K562 (cell line): Measurements from ENCODE around the gene CHSY1. TPM values are rescaled to one million over a fixed set of nuclear protein-coding genes. Genes with fewer than 3 reads are reported as not detected.

ENCODE experiments used
- CXXC5 ChIP-seq: fragments of 250-450 bp; sonication (Bioruptor Pico); IDR thresholded peaks from 2 replicates; pipeline ENCODE4 v1.8.0; 2022; ENCODE audit warnings: inconsistent platforms, mild to moderate bottlenecking, moderate library complexity
- E2F4 ChIP-seq: sonication (generic); formaldehyde crosslinking; IDR thresholded peaks from 2 replicates; pipeline ENCODE4 v1.8.0; 2022; ENCODE audit warnings: mild to moderate bottlenecking, low read depth, missing genetic modification reagents
- HDAC2 ChIP-seq: fragments of 450-650 bp; IDR thresholded peaks from 2 replicates; pipeline ENCODE4 v1.6.1; 2016; ENCODE audit warnings: mild to moderate bottlenecking
- MTA1 ChIP-seq: fragments of 450-650 bp; IDR thresholded peaks from 2 replicates; pipeline ENCODE4 v1.6.1; 2017; ENCODE audit warnings: borderline replicate concordance
- NELFE ChIP-seq: IDR thresholded peaks from 2 replicates; pipeline ENCODE4 v1.6.1; 2011; ENCODE audit warnings: mild to moderate bottlenecking; ENCODE audit not compliant: insufficient read depth, insufficient read length
- TEAD4 ChIP-seq, 2 experiments: sonication (generic) in 1 of 2; formaldehyde crosslinking in 1 of 2; IDR thresholded peaks; 2 replicates each; pipeline versions ENCODE4 v1.6.1 to v1.8.0; 2012 to 2022; ENCODE audit warnings: borderline replicate concordance in 1 of 2, inconsistent platforms in 1 of 2, low read length in 1 of 2, mild to moderate bottlenecking in 1 of 2, missing genetic modification reagents in 1 of 2
- TFAP4 ChIP-seq: sonication (generic); formaldehyde crosslinking; IDR thresholded peaks from 2 replicates; pipeline ENCODE4 v1.8.0; 2022; ENCODE audit warnings: missing genetic modification reagents, mild to moderate bottlenecking, moderate library complexity, borderline replicate concordance
- ZNF316 ChIP-seq: fragments of 450-650 bp; IDR thresholded peaks from 2 replicates; pipeline ENCODE4 v1.6.1; 2016
- polyA plus RNA-seq, 8 experiments: library from polyadenylated mRNA; depleted of rRNA in 4 of 8; stranded (reverse) in 5 of 8; unstranded in 3 of 8; fragments of >200 nt; fragmentation: Nextera tagmentation in 2 of 8; fragmentation: Illumina TruSeq in 1 of 8; extraction: Ambion mirVana in 2 of 8; extraction: Trizol in 1 of 8; gene quantifications; 2 replicates each; pipeline versions ENCODE4 v1.2.1 to v1.2.3, GENCODE V29; 2011 to 2014; ENCODE audit warnings: inconsistent platforms in 1 of 8, missing spikeins in 1 of 8
- total RNA-seq, 7 experiments: library from RNA; depleted of rRNA in 6 of 7; stranded (reverse); fragments of >200 nt in 6 of 7; fragmentation: Illumina TruSeq in 2 of 7; extraction: Trizol in 2 of 7; gene quantifications; 2 replicates each; pipeline versions ENCODE4 v1.2.1 to v1.2.3, GENCODE V29; 2011 to 2021; ENCODE audit warnings: low replicate concordance in 1 of 7
- TF ChIP-seq, protein P1 (sequence below), 2 experiments: fragments of 450-650 bp; formaldehyde crosslinking in 1 of 2; IDR thresholded peaks; 2 replicates each; pipeline versions ENCODE4 v1.4.0 to v1.6.1; 2014 to 2020; ENCODE audit warnings: mild to moderate bottlenecking in 2 of 2, borderline replicate concordance in 1 of 2, low read depth in 1 of 2
- TF ChIP-seq, protein P2 (sequence below): sonication (generic); formaldehyde crosslinking; IDR thresholded peaks from 2 replicates; pipeline ENCODE4 v1.8.1; 2023; ENCODE audit warnings: mild to moderate bottlenecking, missing genetic modification reagents, moderate library complexity
- TF ChIP-seq, protein P3 (sequence below): fragments of 250-450 bp; sonication (Bioruptor Pico); IDR thresholded peaks from 2 replicates; pipeline ENCODE4 v1.5.0; 2020; ENCODE audit warnings: mild to moderate bottlenecking, borderline replicate concordance

CHSY1 gene
- total and polyA plus RNA-seq, 9 of the 15 experiments (the other 6 are each of a cell fraction or from before 2014, with no cell fraction given): 7.0 to 16.4 (median 13.4) TPM

DNA sequence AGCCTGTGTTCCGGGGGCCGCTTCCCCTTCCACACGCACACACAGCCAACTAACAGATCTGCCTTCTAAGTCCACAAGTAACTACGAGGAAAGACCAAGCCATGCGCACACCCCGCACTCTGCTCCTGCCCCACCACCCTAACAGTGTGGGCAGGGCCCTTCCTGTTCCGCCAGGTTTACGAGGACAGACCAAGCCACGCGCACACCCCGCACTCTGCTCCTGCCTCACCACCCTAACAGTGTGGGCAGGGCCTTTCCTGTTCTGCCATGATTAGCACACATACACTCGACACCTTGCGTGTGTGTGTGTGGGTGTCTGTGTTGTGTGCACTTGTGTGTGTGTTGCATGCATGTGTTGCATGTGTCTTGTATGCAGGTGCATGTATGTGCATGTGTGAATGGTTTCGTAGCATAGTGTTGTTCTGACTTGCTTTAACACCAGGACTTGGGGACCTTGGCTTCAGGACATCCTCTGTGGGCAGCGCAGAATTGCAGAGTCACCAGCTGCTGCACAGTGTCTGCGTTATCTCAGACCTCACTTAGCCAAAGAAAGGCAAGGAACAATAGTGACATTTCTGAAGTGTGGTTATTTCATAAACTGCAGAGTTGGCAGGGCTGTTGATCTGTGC is 114.4 kb downstream of the CHSY1 start (continued):
- TF ChIP-seq TFAP4 (CRISPR knock-in tag) (peak; percentile 80), TEAD4 (IDR thresholded peaks at IDR 0.05; ENCODE audit: low read length) (peak; percentile 44; the same call in 1 of the 2 replicates), TEAD4 (CRISPR knock-in tag; IDR thresholded peaks at IDR 0.05; ENCODE audit: borderline replicate concordance) (no peak), MTA1 (0 out of 2 replicates have a peak, but pooled peaks have one; percentile 21), CXXC5 (no peak), E2F4 (CRISPR knock-in tag) (no peak), HDAC2 (0 out of 2 replicates have a peak, but pooled peaks have one; percentile 17), ZNF316 (peak; percentile 92), NELFE (no peak)
- TF ChIP-seq, protein P1, sequence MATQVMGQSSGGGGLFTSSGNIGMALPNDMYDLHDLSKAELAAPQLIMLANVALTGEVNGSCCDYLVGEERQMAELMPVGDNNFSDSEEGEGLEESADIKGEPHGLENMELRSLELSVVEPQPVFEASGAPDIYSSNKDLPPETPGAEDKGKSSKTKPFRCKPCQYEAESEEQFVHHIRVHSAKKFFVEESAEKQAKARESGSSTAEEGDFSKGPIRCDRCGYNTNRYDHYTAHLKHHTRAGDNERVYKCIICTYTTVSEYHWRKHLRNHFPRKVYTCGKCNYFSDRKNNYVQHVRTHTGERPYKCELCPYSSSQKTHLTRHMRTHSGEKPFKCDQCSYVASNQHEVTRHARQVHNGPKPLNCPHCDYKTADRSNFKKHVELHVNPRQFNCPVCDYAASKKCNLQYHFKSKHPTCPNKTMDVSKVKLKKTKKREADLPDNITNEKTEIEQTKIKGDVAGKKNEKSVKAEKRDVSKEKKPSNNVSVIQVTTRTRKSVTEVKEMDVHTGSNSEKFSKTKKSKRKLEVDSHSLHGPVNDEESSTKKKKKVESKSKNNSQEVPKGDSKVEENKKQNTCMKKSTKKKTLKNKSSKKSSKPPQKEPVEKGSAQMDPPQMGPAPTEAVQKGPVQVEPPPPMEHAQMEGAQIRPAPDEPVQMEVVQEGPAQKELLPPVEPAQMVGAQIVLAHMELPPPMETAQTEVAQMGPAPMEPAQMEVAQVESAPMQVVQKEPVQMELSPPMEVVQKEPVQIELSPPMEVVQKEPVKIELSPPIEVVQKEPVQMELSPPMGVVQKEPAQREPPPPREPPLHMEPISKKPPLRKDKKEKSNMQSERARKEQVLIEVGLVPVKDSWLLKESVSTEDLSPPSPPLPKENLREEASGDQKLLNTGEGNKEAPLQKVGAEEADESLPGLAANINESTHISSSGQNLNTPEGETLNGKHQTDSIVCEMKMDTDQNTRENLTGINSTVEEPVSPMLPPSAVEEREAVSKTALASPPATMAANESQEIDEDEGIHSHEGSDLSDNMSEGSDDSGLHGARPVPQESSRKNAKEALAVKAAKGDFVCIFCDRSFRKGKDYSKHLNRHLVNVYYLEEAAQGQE (IDR thresholded peaks at IDR 0.05; ENCODE audit: borderline replicate concordance): peak; percentile 11; the same call in 1 of the 2 replicates
- TF ChIP-seq, protein P1 (CRISPR knock-in tag; IDR thresholded peaks at IDR 0.05; ENCODE audit: low read depth): no peak
- TF ChIP-seq, protein P2, sequence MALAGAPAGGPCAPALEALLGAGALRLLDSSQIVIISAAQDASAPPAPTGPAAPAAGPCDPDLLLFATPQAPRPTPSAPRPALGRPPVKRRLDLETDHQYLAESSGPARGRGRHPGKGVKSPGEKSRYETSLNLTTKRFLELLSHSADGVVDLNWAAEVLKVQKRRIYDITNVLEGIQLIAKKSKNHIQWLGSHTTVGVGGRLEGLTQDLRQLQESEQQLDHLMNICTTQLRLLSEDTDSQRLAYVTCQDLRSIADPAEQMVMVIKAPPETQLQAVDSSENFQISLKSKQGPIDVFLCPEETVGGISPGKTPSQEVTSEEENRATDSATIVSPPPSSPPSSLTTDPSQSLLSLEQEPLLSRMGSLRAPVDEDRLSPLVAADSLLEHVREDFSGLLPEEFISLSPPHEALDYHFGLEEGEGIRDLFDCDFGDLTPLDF (CRISPR knock-in tag): no peak
- TF ChIP-seq, protein P3, sequence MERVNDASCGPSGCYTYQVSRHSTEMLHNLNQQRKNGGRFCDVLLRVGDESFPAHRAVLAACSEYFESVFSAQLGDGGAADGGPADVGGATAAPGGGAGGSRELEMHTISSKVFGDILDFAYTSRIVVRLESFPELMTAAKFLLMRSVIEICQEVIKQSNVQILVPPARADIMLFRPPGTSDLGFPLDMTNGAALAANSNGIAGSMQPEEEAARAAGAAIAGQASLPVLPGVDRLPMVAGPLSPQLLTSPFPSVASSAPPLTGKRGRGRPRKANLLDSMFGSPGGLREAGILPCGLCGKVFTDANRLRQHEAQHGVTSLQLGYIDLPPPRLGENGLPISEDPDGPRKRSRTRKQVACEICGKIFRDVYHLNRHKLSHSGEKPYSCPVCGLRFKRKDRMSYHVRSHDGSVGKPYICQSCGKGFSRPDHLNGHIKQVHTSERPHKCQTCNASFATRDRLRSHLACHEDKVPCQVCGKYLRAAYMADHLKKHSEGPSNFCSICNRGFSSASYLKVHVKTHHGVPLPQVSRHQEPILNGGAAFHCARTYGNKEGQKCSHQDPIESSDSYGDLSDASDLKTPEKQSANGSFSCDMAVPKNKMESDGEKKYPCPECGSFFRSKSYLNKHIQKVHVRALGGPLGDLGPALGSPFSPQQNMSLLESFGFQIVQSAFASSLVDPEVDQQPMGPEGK (CRISPR knock-in tag): no peak
